NCI-H526 (cell line): ENCODE data around the gene TGM2.
"Not testable (repeated sequence)": the region's sequence is repeated elsewhere in the genome, so short reads cannot be mapped to it uniquely, and the experiment has no call there.

Experiments
- DNase-seq, 2 experiments: peaks; one replicate each; lab custom pipeline; 2025; lab: John Stamatoyannopoulos, UW

Gene TGM2

DNA sequence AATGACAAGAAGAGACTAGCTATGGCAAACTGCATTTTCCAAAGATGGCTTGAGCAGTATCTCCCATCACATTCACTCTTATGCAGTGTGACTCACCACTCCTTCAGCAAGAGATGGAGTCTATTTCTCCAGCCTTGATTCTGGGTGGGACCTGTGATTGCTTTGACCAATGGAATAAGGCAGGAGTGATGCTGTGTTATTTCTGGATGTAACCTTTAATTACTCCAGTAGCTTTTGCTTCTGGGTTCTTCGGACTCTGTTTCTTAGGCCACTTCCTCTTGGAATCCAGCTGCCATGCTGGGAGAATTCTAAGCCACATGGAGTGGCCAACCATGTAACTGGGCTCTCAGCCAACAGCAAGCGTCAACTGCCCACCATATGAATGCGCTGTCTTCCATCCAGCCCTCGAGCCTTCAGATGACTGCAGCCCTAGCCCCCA lies 50.7 kb downstream of the TGM2 start:
- no peak for DNase-seq

DNA sequence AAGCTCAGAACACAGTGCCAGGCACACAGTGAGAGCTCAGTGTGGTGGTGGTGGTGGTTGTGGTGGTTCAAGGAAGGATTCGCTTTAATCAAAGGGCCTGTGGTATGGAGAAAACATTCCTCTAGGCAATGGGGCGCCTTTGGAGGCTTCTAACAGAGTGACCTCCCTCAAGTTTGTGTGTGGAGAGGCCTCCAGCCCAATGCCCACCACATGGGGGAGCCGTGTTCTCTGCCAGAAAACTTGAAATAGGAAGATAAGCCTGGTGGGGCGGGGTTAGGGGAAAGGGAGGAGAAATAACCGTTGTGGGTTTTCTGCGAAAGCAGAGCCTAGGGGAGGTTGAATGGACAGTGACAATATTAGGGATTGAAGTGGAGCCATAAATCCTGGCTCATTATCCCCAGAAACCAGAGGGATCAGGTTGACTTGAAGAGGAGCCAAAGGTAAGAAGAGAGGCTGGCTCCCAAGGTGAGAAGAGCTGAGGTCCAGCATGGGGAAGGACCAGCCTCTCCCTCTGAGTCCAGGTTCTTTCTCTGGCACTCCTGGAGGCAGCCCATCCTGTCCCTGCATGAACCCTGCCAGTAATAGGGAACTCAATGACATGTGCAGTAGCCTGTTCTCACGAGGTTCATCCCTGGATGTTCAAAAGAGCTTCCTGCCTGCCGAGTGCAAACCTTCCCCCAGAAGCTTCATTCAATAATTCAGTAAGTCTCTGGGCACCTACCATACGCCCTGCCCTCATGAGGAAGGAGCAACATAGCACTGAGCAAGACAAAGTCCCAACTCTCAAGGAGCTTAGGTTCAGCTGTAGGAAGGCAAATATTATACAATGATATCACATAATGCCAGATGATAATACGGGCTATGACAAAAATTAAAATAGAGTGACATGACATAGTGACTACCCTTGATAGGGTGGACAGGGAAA lies 51.4 kb downstream of the TGM2 start:
- DNase-seq: peak in 1 of 2 experiments; percentile 46

- no peak for DNase-seq
Observed at GRCh38 chr20:38112930-38113294, 52.2 kb downstream of the TGM2 start.

- no peak for DNase-seq
Observed at GRCh38 chr20:38112261-38112929, 52.7 kb downstream of the TGM2 start.

DNA sequence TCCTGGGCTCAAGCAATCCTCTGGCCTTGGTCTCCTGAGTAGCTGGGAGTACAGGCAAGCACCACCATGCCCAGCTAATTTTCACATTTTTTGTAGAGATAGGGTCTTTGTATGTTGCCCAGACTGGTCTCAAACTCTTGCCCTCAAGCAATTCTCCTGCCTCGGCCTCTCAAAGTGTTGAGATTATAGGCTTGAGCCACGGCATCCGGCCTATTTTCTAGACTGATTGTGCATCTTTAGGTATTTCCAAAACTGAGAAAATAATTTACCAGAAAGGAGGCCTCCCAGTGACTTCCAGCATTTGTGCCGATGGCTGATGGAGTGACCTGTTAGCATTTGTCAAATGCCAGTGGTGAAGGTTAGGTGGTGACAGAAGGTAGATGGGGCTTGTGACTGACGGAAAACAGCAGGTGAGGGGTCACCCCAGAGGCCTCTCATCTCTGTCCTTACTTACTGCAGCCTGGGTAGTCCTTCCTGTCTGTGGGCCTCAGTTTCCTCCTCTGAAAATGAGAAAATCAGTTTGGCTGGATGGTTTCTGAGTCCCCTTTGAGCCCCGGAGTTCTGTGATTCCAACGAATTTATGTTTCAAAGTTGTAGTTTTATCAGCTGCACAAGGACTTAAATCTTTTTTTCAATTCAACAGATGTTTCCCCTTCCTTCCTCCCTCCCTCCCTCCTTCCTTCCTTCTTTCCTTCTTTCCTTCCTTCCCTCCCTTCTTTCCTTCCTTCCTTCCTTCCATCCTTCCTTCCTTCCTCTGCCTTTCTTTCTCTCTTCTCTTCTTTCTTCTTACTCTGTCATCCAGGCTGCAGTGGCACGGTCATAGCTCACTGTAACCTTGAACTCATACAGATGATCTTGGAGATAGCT lies 53.5 kb downstream of the TGM2 start:
- no peak for DNase-seq

DNA sequence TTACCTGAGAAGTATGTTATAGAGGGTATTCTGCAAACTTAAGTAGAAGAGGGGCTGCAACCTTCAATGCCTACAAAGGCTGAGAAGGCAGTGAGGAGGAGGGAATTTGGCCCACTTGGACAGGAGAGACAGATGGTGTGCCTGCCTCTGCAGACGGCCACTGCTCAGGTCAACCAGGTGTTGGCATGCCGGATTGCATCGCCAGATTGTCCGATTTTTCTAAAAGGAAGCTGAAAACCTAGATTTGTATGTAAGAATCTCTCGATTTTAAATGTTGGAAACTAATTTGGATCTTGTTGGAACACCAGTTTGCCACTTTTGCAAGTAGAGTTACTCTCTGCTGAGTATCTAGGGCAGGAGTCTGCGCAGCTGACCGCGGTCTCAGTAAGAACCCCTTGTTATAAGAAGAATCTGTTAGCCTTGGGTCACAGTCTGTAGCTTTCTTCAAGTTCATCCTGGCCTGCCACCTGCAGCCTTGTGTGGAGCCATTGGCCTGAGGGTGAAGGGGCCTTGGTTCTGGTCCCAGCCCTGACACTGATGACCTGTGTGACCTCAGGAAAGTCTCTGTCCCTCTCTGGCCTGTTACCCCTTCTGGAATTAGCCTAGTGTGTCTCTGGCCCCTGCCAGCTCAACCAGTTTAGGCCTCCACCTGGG lies 54.4 kb downstream of the TGM2 start:
- DNase-seq: no peak

DNA sequence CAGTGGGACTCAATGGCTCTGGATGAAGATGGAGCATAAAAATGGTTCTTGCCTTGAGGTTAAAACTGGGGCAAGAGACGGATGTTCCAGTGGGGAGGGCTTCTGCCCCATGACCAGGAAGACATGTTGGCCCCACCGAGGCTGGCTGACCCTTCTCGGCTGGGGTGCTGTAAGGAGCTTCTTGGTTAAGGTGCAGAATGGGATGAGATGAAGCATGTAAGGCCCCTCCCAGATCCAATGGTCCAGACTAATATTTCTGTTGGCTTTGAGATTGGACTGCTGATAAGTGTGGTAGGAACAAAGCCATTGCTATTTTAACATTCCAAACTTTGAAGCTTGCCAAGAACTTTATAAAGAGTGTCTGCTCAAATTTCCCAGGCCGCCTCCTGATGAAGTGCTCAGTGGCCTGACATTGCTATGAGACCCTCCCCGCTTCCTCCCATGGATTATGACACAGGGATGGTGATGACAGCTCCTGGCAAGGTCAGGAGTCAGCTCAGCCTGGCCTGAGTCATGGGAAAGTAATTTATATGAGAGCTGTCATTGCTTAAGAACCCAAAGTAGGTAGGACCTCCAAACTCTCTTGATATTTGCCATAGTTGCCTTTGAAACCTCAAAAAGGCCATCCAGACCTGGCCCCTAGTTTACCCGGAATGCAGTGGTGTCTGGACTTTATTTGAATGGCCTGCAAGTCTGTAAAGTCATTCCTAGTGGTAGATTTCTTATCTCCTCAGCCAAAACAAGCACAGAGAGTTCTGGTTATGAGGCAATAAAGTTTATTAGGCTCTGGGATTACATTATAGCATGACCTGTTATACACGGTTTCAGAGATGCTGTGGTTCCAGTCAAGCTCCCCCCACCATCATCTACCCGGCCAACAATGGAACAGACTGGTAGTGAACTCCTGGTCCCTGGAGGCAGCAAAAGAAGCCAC lies 55.2 kb downstream of the TGM2 start:
- no peak for DNase-seq

DNA sequence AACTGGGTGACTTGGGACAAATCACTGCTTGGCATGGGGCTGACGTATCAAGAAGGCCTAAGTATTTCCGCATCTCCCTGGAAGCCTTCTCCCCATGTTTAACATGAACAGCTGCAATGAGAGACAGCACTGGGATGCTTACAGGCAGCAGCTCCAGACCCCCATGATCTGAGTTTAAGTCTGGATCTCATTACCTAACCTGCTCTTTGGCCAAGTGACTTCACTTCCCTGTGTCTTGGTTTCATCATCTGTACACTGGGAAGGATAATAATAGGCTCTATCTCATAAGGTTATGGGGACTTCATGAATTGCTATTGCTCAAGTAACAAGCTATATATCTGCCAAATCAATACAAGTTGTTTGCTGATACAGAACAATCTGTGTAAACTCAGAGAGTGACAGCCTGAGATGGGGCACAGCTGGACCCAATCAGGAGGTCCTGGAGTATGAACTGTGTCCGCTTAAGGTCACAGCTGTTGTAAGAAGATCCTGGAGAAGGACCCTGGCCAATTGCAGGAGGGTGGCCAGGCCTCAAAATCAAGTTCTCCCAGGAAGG lies 56.0 kb downstream of the TGM2 start:
- no peak for DNase-seq

GRCh38 chr20:38108438-38108985 lies 56.6 kb downstream of the TGM2 start:
- no peak for DNase-seq

- not testable (repeated sequence) for DNase-seq
Observed at GRCh38 chr20:38107916-38108315, 57.2 kb downstream of the TGM2 start.

- not testable (repeated sequence) for DNase-seq
Observed at GRCh38 chr20:38107386-38107785, 57.7 kb downstream of the TGM2 start.

DNA sequence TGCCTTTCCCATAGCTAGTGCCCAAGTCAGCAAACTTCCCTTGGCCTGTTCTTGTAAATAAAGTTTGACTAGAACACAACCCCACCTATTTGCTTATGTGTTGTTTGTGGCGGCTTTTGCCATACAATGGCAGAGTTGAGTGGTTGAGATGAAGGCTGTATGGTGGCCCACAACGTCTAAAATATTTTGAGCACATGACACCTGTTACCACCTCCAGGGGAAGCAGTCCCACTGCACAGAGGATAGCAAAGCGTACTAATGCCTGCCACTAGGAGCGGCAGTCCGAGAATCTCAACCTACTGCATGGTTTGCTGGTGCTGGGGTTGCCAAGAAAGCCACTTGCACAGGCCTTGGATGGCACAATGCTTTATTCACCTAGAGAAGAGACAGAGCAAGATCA lies 58.6 kb downstream of the TGM2 start:
- no peak for DNase-seq

DNA sequence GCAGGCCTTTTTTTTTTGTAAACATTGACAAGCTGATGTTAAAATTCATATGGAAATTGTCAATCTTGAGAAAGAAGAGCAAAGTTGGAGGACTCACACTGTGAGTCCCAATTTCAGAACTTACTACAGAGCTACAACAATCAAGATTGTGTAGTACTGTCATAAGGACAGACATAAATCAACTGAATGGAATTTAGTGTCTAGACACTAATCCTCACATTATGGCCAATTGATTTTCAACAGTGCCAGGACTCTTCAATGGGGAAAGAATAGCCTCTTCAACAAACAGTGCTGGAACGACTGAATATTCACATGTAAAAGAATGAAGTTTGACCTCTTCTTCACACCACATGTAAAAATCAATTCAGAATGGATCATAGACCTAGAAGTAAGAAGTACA lies 60.8 kb downstream of the TGM2 start:
- no peak for DNase-seq

- not testable (repeated sequence) for DNase-seq
Observed at GRCh38 chr20:38102206-38102605, 62.9 kb downstream of the TGM2 start.

DNA sequence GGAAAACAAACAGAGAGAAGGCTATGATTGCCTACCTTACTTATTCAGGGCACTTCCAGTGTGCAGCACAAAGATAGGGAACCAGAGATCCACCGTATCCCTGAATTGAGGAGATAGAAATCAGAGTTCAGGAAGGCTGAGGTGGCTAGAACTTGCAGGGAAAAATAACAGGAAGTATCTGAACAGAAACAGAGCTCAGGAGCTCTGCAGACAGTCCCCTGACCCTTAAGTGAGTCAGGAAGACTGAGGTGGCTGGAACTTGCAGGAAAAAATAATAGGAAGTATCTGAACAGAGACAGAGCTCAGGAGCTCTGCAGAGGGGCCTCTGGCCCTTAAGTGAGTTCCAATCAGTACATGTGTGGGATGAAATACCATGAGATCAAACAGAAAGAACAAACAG lies 66.1 kb downstream of the TGM2 start:
- DNase-seq: no peak

- no peak for DNase-seq
Observed at GRCh38 chr20:38095017-38095686, 69.9 kb downstream of the TGM2 start.

GRCh38 chr20:38094373-38094891 lies 70.6 kb downstream of the TGM2 start:
- DNase-seq: no peak

DNA sequence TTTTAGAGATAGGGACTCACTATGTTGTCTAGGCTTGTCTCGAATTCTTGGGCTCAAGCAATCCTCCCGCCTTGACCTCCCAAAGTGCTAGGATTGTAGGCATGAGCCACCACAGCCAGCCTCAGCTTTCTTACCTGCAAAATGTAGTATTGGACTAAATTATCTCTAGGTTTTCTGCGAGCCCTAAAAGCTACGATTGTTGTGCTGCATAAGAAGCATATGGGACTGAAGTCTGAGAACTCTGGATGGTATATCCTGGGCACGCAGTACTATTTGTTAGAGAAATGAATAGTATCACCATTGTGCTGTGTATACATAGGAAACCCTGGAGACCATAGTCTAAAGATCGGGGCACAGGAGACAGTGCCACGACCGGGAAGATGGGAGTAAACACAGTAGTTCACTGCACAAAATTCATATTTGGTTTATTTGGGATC lies 71.4 kb downstream of the TGM2 start:
- DNase-seq: no peak

GRCh38 chr20:38092915-38093314 lies 72.2 kb downstream of the TGM2 start:
- DNase-seq: no peak
